ENCODE results near the gene PLXDC2.
"Not testable (repeated sequence)": the region's sequence is repeated elsewhere in the genome, so short reads cannot be mapped to it uniquely, and the experiment has no call there.

Gene PLXDC2

GRCh38 chr10:20175719-20176118 lies 359.5 kb downstream of the PLXDC2 start:
- Mint-ChIP-seq H3K9me3 (no peaks in the 10 kb centered on the region), H3K27me3 (ENCODE audit: low read depth) (no peaks in the 10 kb centered on the region), H3K36me3 (ENCODE audit: low read depth) (no peaks in the 10 kb centered on the region), H3K27ac (no peak overlapping the region), H3K4me3 (no peak overlapping the region), H3K4me1 (ENCODE audit: low read depth) (no peaks in the 10 kb centered on the region)
- DNase-seq (ENCODE audit: low spot score), result no peak

GRCh38 chr10:20180766-20181165 lies 364.5 kb downstream of the PLXDC2 start:
- Mint-ChIP-seq H3K9me3 (peaks cover 9% of the 10 kb centered on the region), H3K4me1 (ENCODE audit: low read depth) (no peaks in the 10 kb centered on the region), H3K4me3 (no peak overlapping the region), H3K36me3 (ENCODE audit: low read depth) (no peaks in the 10 kb centered on the region), H3K27ac (no peak overlapping the region), H3K27me3 (ENCODE audit: low read depth) (no peaks in the 10 kb centered on the region)
- DNase-seq (ENCODE audit: low spot score), result no peak

- Mint-ChIP-seq H3K9me3 (peaks cover 10% of the 10 kb centered on the region), H3K4me1 (ENCODE audit: low read depth) (no peaks in the 10 kb centered on the region), H3K27ac (no peak overlapping the region), H3K36me3 (ENCODE audit: low read depth) (no peaks in the 10 kb centered on the region), H3K27me3 (ENCODE audit: low read depth) (no peaks in the 10 kb centered on the region), H3K4me3 (no peak overlapping the region)
- no peak for DNase-seq (ENCODE audit: low spot score)
Measured at GRCh38 chr10:20181434-20181833, 365.2 kb downstream of the PLXDC2 start.

GRCh38 chr10:20185116-20185515 lies 368.9 kb downstream of the PLXDC2 start:
- no peak overlapping the region for H3K27ac Mint-ChIP-seq
- H3K27me3 Mint-ChIP-seq (ENCODE audit: low read depth), result no peaks in the 10 kb centered on the region
- H3K4me3 Mint-ChIP-seq, result no peak overlapping the region
- no peak for DNase-seq (ENCODE audit: low spot score)
- no peaks in the 10 kb centered on the region for H3K4me1 Mint-ChIP-seq (ENCODE audit: low read depth)
- H3K36me3 Mint-ChIP-seq (ENCODE audit: low read depth), result no peaks in the 10 kb centered on the region
- peaks cover 14% of the 10 kb centered on the region for H3K9me3 Mint-ChIP-seq

GRCh38 chr10:20191392-20191791 lies 375.2 kb downstream of the PLXDC2 start:
- not testable (repeated sequence) for DNase-seq (ENCODE audit: low spot score); H3K27ac Mint-ChIP-seq; H3K4me3 Mint-ChIP-seq; H3K27me3 Mint-ChIP-seq (ENCODE audit: low read depth); H3K36me3 Mint-ChIP-seq (ENCODE audit: low read depth); H3K9me3 Mint-ChIP-seq; H3K4me1 Mint-ChIP-seq (ENCODE audit: low read depth)

- Mint-ChIP-seq H3K27ac (no peak overlapping the region), H3K4me1 (ENCODE audit: low read depth) (no peaks in the 10 kb centered on the region), H3K4me3 (no peak overlapping the region), H3K9me3 (no peaks in the 10 kb centered on the region), H3K36me3 (ENCODE audit: low read depth) (no peaks in the 10 kb centered on the region), H3K27me3 (ENCODE audit: low read depth) (no peaks in the 10 kb centered on the region)
- DNase-seq (ENCODE audit: low spot score), result no peak
Measured at GRCh38 chr10:20195076-20195475, 378.8 kb downstream of the PLXDC2 start.

- Mint-ChIP-seq H3K27me3 (ENCODE audit: low read depth) (no peaks in the 10 kb centered on the region), H3K4me1 (ENCODE audit: low read depth) (no peaks in the 10 kb centered on the region), H3K9me3 (no peaks in the 10 kb centered on the region), H3K27ac (no peak overlapping the region), H3K36me3 (ENCODE audit: low read depth) (no peaks in the 10 kb centered on the region), H3K4me3 (no peak overlapping the region)
- no peak for DNase-seq (ENCODE audit: low spot score)
Measured at GRCh38 chr10:20200758-20201157, 384.5 kb downstream of the PLXDC2 start.

- no peak for DNase-seq (ENCODE audit: low spot score)
- Mint-ChIP-seq H3K27ac (no peak overlapping the region), H3K27me3 (ENCODE audit: low read depth) (no peaks in the 10 kb centered on the region), H3K36me3 (ENCODE audit: low read depth) (no peaks in the 10 kb centered on the region), H3K4me1 (ENCODE audit: low read depth) (no peaks in the 10 kb centered on the region), H3K9me3 (no peaks in the 10 kb centered on the region), H3K4me3 (no peak overlapping the region)
Measured at GRCh38 chr10:20202337-20202736, 386.1 kb downstream of the PLXDC2 start.

- H3K9me3 Mint-ChIP-seq, result peaks cover 15% of the 10 kb centered on the region
- H3K4me1 Mint-ChIP-seq (ENCODE audit: low read depth), result no peaks in the 10 kb centered on the region
- H3K36me3 Mint-ChIP-seq (ENCODE audit: low read depth), result no peaks in the 10 kb centered on the region
- DNase-seq (ENCODE audit: low spot score), result no peak
- H3K4me3 Mint-ChIP-seq, result no peak overlapping the region
- H3K27ac Mint-ChIP-seq, result no peak overlapping the region
- H3K27me3 Mint-ChIP-seq (ENCODE audit: low read depth), result no peaks in the 10 kb centered on the region
Measured at GRCh38 chr10:20207653-20208052, 391.4 kb downstream of the PLXDC2 start.

- H3K36me3 Mint-ChIP-seq (ENCODE audit: low read depth), result not testable (repeated sequence)
Measured at GRCh38 chr10:20209098-20209497, 392.9 kb downstream of the PLXDC2 start.

GRCh38 chr10:20215547-20216152 lies 399.4 kb downstream of the PLXDC2 start:
- H3K4me1 Mint-ChIP-seq (ENCODE audit: low read depth), result no peaks in the 10 kb centered on the region
- H3K27me3 Mint-ChIP-seq (ENCODE audit: low read depth), result no peaks in the 10 kb centered on the region
- H3K27ac Mint-ChIP-seq, result no peak overlapping the region
- no peaks in the 10 kb centered on the region for H3K36me3 Mint-ChIP-seq (ENCODE audit: low read depth)
- no peak overlapping the region for H3K4me3 Mint-ChIP-seq
- DNase-seq (ENCODE audit: low spot score), result no peak
- peaks cover 25% of the 10 kb centered on the region for H3K9me3 Mint-ChIP-seq

More at GRCh38 chr10:20209098-20209497, 392.9 kb downstream of the PLXDC2 start:
- H3K4me3 Mint-ChIP-seq; H3K27me3 Mint-ChIP-seq (ENCODE audit: low read depth); DNase-seq (ENCODE audit: low spot score); H3K4me1 Mint-ChIP-seq (ENCODE audit: low read depth); H3K27ac Mint-ChIP-seq: not testable (repeated sequence)
- H3K9me3 Mint-ChIP-seq, result peaks cover 20% of the 10 kb centered on the region

- no peaks in the 10 kb centered on the region for H3K36me3 Mint-ChIP-seq (ENCODE audit: low read depth)
- H3K4me1 Mint-ChIP-seq (ENCODE audit: low read depth), result no peaks in the 10 kb centered on the region
- H3K9me3 Mint-ChIP-seq, result peaks cover 4% of the 10 kb centered on the region
- no peaks in the 10 kb centered on the region for H3K27me3 Mint-ChIP-seq (ENCODE audit: low read depth)
- no peak overlapping the region for H3K4me3 Mint-ChIP-seq
- DNase-seq (ENCODE audit: low spot score), result no peak
- no peak overlapping the region for H3K27ac Mint-ChIP-seq
Measured at GRCh38 chr10:20221356-20221755, 405.1 kb downstream of the PLXDC2 start.

- Mint-ChIP-seq H3K4me3 (no peak overlapping the region), H3K36me3 (ENCODE audit: low read depth) (no peaks in the 10 kb centered on the region), H3K9me3 (peaks cover 24% of the 10 kb centered on the region), H3K27me3 (ENCODE audit: low read depth) (no peaks in the 10 kb centered on the region), H3K4me1 (ENCODE audit: low read depth) (no peaks in the 10 kb centered on the region), H3K27ac (no peak overlapping the region)
- no peak for DNase-seq (ENCODE audit: low spot score)
Measured at GRCh38 chr10:20228729-20229128, 412.5 kb downstream of the PLXDC2 start.

GRCh38 chr10:20232079-20232705 lies 416.0 kb downstream of the PLXDC2 start:
- H3K27me3 Mint-ChIP-seq (ENCODE audit: low read depth), result no peaks in the 10 kb centered on the region
- peaks cover 21% of the 10 kb centered on the region for H3K9me3 Mint-ChIP-seq
- DNase-seq (ENCODE audit: low spot score), result no peak
- no peak overlapping the region for H3K4me3 Mint-ChIP-seq
- no peaks in the 10 kb centered on the region for H3K36me3 Mint-ChIP-seq (ENCODE audit: low read depth)
- H3K4me1 Mint-ChIP-seq (ENCODE audit: low read depth), result no peaks in the 10 kb centered on the region
- H3K27ac Mint-ChIP-seq, result no peak overlapping the region

- peaks cover 11% of the 10 kb centered on the region for H3K9me3 Mint-ChIP-seq
- no peaks in the 10 kb centered on the region for H3K36me3 Mint-ChIP-seq (ENCODE audit: low read depth)
- H3K4me1 Mint-ChIP-seq (ENCODE audit: low read depth), result no peaks in the 10 kb centered on the region
- no peak for DNase-seq (ENCODE audit: low spot score)
- no peaks in the 10 kb centered on the region for H3K27me3 Mint-ChIP-seq (ENCODE audit: low read depth)
- no peak overlapping the region for H3K27ac Mint-ChIP-seq
- H3K4me3 Mint-ChIP-seq, result no peak overlapping the region
Measured at GRCh38 chr10:20233423-20233822, 417.2 kb downstream of the PLXDC2 start.

Measured in T-helper 2 cell treated with Interferon-gamma antibody and Interleukin-4, amounts not matched to agents 5 μg/mL and 100 μg/mL, for 36 hours (primary cell).